ENCODE data around the gene GLCCI1.

GRCh38 chr7:8126601-8127167 lies 158.1 kb downstream of the GLCCI1 start:
- no peak for TF ChIP-seq CTCF (conservative IDR thresholded peaks at IDR 0.05; ENCODE audit: low read length)
- no peak for TF ChIP-seq EZH2phosphoT487 (IDR thresholded peaks at IDR 0.05; ENCODE audit: borderline replicate concordance)
